Kidney (tissue), 14 donors: ENCODE results near the gene MARF1. TPM values are rescaled to one million over a fixed set of nuclear protein-coding genes. Genes with fewer than 3 reads are reported as not detected.
"Not testable (repeated sequence)": the region's sequence is repeated elsewhere in the genome, so short reads cannot be mapped to it uniquely, and the experiment has no call there.

Experiments used
- DNase-seq, 5 donors: peaks; one replicate each; pipeline ENCODE4 v3.0.0-alpha.2; 2013 to 2020
- FAIRE-seq: peaks from 2 replicates; lab custom pipeline; 2012; peaks lifted over from hg19 to GRCh38; lab: Jason Lieb, UNC
- H3K27ac ChIP-seq, 2 donors: one replicate each; pipeline ENCODE4 v1.7.0; 2013; ENCODE audit warnings: low read depth in 2 of 2, low read length in 2 of 2, inconsistent platforms in 1 of 2
- H3K27me3 ChIP-seq: one replicate; pipeline ENCODE4 v1.7.1; 2013; ENCODE audit warnings: low read length, inconsistent platforms; ENCODE audit not compliant: control insufficient read depth, insufficient read depth
- H3K36me3 ChIP-seq, 3 donors: one replicate each; pipeline versions ENCODE4 v1.7.0 to v1.7.1; 2013; ENCODE audit warnings: low read length in 3 of 3, control low read depth in 1 of 3, inconsistent platforms in 1 of 3; ENCODE audit not compliant: insufficient read depth in 3 of 3, control insufficient read depth in 2 of 3
- H3K4me1 ChIP-seq, 3 donors: one replicate each; pipeline versions ENCODE4 v1.7.0 to v1.7.1; 2013; ENCODE audit warnings: low read length in 3 of 3, inconsistent platforms in 1 of 3, low read depth in 1 of 3; ENCODE audit not compliant: control insufficient read depth in 2 of 3, insufficient read depth in 2 of 3
- H3K4me3 ChIP-seq, 3 donors: one replicate each; pipeline versions ENCODE4 v1.7.0 to v1.8.1; 2013; ENCODE audit warnings: low read length in 3 of 3, control low read depth in 1 of 3, inconsistent platforms in 1 of 3
- H3K9ac ChIP-seq, 3 donors: one replicate each; pipeline versions ENCODE4 v1.7.0 to v1.7.1; 2013; ENCODE audit warnings: low read length in 3 of 3, control low read depth in 1 of 3, inconsistent platforms in 1 of 3
- H3K9me3 ChIP-seq, 3 donors: one replicate each; pipeline versions ENCODE4 v1.7.0 to v1.7.1; 2013; ENCODE audit warnings: low read length in 3 of 3, control low read depth in 1 of 3, inconsistent platforms in 1 of 3; ENCODE audit not compliant: control insufficient read depth in 2 of 3, insufficient read depth in 1 of 3
- intact Hi-C: fragments of 100-400 bp; cut with DNase I; formaldehyde crosslinking; loops from one replicate; pipeline ENCODE4 v1.11.1; 2022
- polyA plus RNA-seq: library from polyadenylated mRNA; stranded (reverse); fragments of 350-450 nt; fragmentation: Illumina TruSeq; extraction: RNeasy Lipid Tissue Mini Kit (QIAGEN cat#74804); gene quantifications from one replicate; pipeline ENCODE4 v1.2.3, GENCODE V29; 2014; ENCODE audit warnings: low read depth, low replicate concordance; ENCODE audit not compliant: insufficient read depth
- total RNA-seq: library from RNA; stranded (reverse); fragmentation: NEBNext Ultra II Directional; extraction: Animal tissue kit (Norgen Biotek cat#: 25700); gene quantifications from one replicate; pipeline ENCODE4 v1.2.1, GENCODE V29; 2021
- TF ChIP-seq, protein P1 (sequence below): IDR thresholded peaks from 3 replicates; pipeline ENCODE4 v1.5.1; 2012; ENCODE audit warnings: mild to moderate bottlenecking, moderate library complexity, borderline replicate concordance; ENCODE audit not compliant: insufficient read depth; ENCODE audit errors: extremely low read depth
- donor health status: control.
- donor health status: control.
- donor health status: control.
- donor health status: control.
- donor health status: control.
- donor health status: DM: yes; HTN: yes; CAD: no.
- donor health status: Normal renal cell carcinoma (clear cell type).

MARF1 gene
- total and polyA plus RNA-seq, 2 donors from 2014 or later = 17.5 to 80.7 TPM

- TF ChIP-seq, protein P1, sequence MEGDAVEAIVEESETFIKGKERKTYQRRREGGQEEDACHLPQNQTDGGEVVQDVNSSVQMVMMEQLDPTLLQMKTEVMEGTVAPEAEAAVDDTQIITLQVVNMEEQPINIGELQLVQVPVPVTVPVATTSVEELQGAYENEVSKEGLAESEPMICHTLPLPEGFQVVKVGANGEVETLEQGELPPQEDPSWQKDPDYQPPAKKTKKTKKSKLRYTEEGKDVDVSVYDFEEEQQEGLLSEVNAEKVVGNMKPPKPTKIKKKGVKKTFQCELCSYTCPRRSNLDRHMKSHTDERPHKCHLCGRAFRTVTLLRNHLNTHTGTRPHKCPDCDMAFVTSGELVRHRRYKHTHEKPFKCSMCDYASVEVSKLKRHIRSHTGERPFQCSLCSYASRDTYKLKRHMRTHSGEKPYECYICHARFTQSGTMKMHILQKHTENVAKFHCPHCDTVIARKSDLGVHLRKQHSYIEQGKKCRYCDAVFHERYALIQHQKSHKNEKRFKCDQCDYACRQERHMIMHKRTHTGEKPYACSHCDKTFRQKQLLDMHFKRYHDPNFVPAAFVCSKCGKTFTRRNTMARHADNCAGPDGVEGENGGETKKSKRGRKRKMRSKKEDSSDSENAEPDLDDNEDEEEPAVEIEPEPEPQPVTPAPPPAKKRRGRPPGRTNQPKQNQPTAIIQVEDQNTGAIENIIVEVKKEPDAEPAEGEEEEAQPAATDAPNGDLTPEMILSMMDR = no peak
- peaks cover 11 to 64% (median 47%) of the 10 kb centered on the region in 3 donors for H3K36me3 ChIP-seq
Observed at GRCh38 chr16:15608398-15609285, 34.3 kb downstream of the MARF1 start.

GRCh38 chr16:15607700-15608396, 35.1 kb downstream of the MARF1 start:
- Histone ChIP-seq H3K4me3 (no peak overlapping the region), H3K9ac (no peak overlapping the region), H3K27ac (peak overlapping the region in 1 of 2 donors; percentile 54), H3K4me1 (peaks cover 0 to 5% (median 3%) of the 10 kb centered on the region in 3 donors), H3K36me3 (peaks cover 10 to 69% (median 46%) of the 10 kb centered on the region in 3 donors), H3K9me3 (no peaks in the 10 kb centered on the region), H3K27me3 (no peaks in the 10 kb centered on the region)
- TF ChIP-seq, protein P1 = no peak
- FAIRE-seq (no peak), DNase-seq (no peak)
- intact Hi-C loops = no loop called here

More at GRCh38 chr16:15608398-15609285, 34.3 kb downstream of the MARF1 start:
- DNase-seq = no peak
- Histone ChIP-seq H3K4me1 (peaks cover 0 to 5% (median 3%) of the 10 kb centered on the region in 3 donors), H3K9ac (no peak overlapping the region), H3K27me3 (no peaks in the 10 kb centered on the region), H3K9me3 (no peaks in the 10 kb centered on the region), H3K27ac (peak overlapping the region in 1 of 2 donors; percentile 9), H3K4me3 (no peak overlapping the region)
- no peak for FAIRE-seq
- intact Hi-C loops = no loop called here

DNA sequence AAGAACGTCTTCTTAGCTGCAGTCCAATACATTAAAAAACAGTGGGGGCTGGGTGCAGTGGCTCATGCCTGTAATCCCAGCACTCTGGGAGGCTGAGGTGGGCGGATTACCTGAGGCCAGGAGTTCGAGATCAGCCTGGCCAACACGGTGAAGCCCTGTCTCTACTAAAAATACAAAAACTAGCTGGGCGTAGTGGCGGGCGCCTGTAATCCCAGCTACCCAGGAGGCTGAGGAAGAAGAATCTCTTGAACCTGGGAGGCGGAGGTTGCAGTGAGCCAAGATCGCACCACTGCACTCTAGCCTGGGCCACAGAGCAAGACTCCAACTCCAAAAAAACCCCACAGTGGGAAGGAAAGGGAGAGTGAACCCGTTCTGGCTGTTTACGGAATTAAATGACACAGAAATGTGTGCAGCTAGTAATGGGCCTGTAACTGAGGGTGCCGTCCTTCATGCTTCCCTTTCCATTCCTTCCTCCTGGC, 35.7 kb downstream of the MARF1 start:
- H3K4me3 ChIP-seq, H3K9ac ChIP-seq, DNase-seq, intact Hi-C loops, H3K27me3 ChIP-seq, FAIRE-seq, H3K9me3 ChIP-seq, H3K4me1 ChIP-seq: not testable (repeated sequence)
- peak overlapping the region in 1 of 2 donors; percentile 54 for H3K27ac ChIP-seq
- H3K36me3 ChIP-seq = peaks cover 13 to 68% (median 46%) of the 10 kb centered on the region in 3 donors
